D721Med (cell line): ENCODE data around the gene TBP.

Experiments used
- DNase-seq: peaks from one replicate; pipeline ENCODE4 v3.0.0; 2011; ENCODE audit warnings: low spot score; ENCODE audit not compliant: insufficient read length
- FAIRE-seq: peaks from 2 replicates; lab custom pipeline; 2011; peaks lifted over from hg19 to GRCh38; lab: Jason Lieb, UNC
- TF ChIP-seq, protein P1 (sequence below): IDR thresholded peaks from 2 replicates; pipeline ENCODE4 v1.5.1; 2012; ENCODE audit warnings: mild to moderate bottlenecking, control low read depth; ENCODE audit not compliant: insufficient read depth; ENCODE audit errors: missing control alignments

The TBP gene

GRCh38 chr6:170536671-170537070, 17.5 kb upstream of the TBP start:
- TF ChIP-seq, protein P1, sequence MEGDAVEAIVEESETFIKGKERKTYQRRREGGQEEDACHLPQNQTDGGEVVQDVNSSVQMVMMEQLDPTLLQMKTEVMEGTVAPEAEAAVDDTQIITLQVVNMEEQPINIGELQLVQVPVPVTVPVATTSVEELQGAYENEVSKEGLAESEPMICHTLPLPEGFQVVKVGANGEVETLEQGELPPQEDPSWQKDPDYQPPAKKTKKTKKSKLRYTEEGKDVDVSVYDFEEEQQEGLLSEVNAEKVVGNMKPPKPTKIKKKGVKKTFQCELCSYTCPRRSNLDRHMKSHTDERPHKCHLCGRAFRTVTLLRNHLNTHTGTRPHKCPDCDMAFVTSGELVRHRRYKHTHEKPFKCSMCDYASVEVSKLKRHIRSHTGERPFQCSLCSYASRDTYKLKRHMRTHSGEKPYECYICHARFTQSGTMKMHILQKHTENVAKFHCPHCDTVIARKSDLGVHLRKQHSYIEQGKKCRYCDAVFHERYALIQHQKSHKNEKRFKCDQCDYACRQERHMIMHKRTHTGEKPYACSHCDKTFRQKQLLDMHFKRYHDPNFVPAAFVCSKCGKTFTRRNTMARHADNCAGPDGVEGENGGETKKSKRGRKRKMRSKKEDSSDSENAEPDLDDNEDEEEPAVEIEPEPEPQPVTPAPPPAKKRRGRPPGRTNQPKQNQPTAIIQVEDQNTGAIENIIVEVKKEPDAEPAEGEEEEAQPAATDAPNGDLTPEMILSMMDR, result no peak
- FAIRE-seq (no peak), DNase-seq (no peak)

- DNase-seq, result no peak
- no peak for FAIRE-seq
- TF ChIP-seq, protein P1, result no peak
Observed at GRCh38 chr6:170537329-170537728, 16.8 kb upstream of the TBP start.

- TF ChIP-seq, protein P1, result no peak
- no peak for FAIRE-seq
- DNase-seq, result no peak
Observed at GRCh38 chr6:170542031-170542719, 12.0 kb upstream of the TBP start.

GRCh38 chr6:170545405-170545804, 8.8 kb upstream of the TBP start:
- TF ChIP-seq, protein P1, result no peak
- DNase-seq, result no peak
- no peak for FAIRE-seq

DNA sequence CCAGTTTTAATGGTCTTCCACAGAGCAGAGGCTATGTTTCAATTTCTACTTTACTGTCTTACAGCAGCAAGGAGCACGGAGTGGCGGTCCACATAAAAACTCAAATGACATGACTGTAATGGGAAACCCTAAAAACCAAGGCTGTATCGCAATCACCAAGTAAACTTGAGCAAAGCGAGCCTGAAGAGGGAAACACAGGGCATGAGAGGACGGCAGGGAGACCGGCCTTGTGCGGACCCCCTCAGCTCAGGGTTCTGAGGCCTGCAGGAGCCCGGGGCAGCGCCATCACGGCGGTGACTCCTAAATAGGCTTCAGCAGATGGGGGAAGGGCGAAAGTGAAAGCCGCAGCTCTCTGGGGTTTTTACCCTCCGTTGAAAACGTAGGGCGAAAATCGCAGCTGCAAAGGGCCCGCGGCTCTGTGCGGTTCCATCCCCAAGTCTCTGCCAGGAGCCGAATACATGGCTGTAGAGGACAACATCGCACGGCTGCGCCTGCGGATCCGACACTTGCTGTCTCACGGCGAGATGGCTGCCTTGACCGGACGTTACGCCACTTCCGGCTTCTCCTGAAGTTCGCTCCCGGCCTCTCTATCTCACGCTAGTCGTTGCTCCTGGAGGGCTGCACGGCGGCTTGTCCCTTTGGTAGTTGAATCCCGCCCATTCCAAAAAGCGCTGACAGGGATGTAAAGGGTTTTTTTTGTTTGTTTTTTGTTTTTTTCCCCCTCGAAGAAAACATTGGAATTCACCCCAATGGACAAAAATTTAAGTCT, 1.2 kb upstream of the TBP start, which contains the start of gene PSMB1:
TSS of gene PSMB1 (minus strand) at position 543 of the 769 bp plus-strand sequence. CDS start at position 478, 65 bp downstream.
- no peak for FAIRE-seq
- no peak for DNase-seq
- TF ChIP-seq, protein P1, result no peak

DNA sequence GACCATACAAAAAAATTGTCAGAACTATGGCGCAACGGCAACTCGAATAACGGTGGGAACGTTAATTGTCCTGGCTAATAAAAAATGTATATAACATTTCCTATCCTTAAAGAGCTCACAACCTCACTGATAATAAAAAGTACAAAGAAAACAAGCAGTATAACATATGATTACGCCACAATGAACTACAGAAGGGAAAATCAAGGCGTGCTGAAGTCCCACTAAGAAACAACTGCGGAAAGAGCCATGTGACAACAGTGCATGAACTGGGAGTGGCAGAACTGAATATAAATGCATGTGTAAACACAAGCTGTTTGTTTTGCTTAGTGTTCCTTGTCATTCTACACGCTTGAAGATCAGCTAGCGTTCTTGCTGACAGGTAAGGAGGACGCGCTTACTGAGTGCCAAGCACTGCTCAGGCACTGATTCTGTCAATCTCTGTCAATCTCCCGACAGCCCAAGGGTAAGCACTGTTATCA, 596 bp upstream of the TBP start:
- TF ChIP-seq, protein P1, result no peak
- FAIRE-seq (no peak), DNase-seq (no peak)
